Activated gamma-delta T cell (primary cell): ENCODE results near the gene SPATA6L.

Source experiments
- DNase-seq: peaks from one replicate; lab custom pipeline; 2025; lab: John Stamatoyannopoulos, UW

SPATA6L gene

GRCh38 chr9:4638968-4639367 lies 27.3 kb downstream of the SPATA6L start:
- no peak for DNase-seq

- DNase-seq = no peak
These were observed 35.4 kb downstream of the SPATA6L start for GRCh38 chr9:4630836-4631235.

GRCh38 chr9:4622016-4622415 lies 44.3 kb downstream of the SPATA6L start:
- DNase-seq = no peak

GRCh38 chr9:4620881-4621555 lies 45.3 kb downstream of the SPATA6L start:
- DNase-seq = no peak

GRCh38 chr9:4620057-4620765 lies 46.1 kb downstream of the SPATA6L start:
- DNase-seq = no peak

- DNase-seq = no peak
These were observed 47.6 kb downstream of the SPATA6L start for GRCh38 chr9:4618700-4619099.

GRCh38 chr9:4617752-4618151 lies 48.5 kb downstream of the SPATA6L start:
- DNase-seq = no peak

- no peak for DNase-seq
These were observed 50.5 kb downstream of the SPATA6L start for GRCh38 chr9:4615778-4616177.

GRCh38 chr9:4615251-4615650 lies 51.0 kb downstream of the SPATA6L start:
- no peak for DNase-seq

GRCh38 chr9:4614627-4615026 lies 51.7 kb downstream of the SPATA6L start:
- DNase-seq = no peak

- peak; percentile 9 for DNase-seq
These were observed 60.2 kb downstream of the SPATA6L start for GRCh38 chr9:4606033-4606432.

GRCh38 chr9:4604678-4605095 lies 61.6 kb downstream of the SPATA6L start:
- DNase-seq = no peak

GRCh38 chr9:4603830-4604229 lies 62.5 kb downstream of the SPATA6L start:
- DNase-seq = no peak

GRCh38 chr9:4600368-4600767 lies 65.9 kb downstream of the SPATA6L start:
- DNase-seq = no peak

GRCh38 chr9:4596165-4596922 lies 69.9 kb downstream of the SPATA6L start:
- no peak for DNase-seq

GRCh38 chr9:4594994-4595393 lies 71.3 kb downstream of the SPATA6L start:
- no peak for DNase-seq

- no peak for DNase-seq
These were observed 71.7 kb downstream of the SPATA6L start for GRCh38 chr9:4594545-4594944.

- no peak for DNase-seq
These were observed 73.4 kb downstream of the SPATA6L start for GRCh38 chr9:4592886-4593285.

GRCh38 chr9:4592295-4592694 lies 74.0 kb downstream of the SPATA6L start:
- DNase-seq = no peak

- no peak for DNase-seq
These were observed 75.2 kb downstream of the SPATA6L start for GRCh38 chr9:4591123-4591500.

GRCh38 chr9:4590430-4591122 lies 75.7 kb downstream of the SPATA6L start:
- no peak for DNase-seq

- no peak for DNase-seq
These were observed 77.6 kb downstream of the SPATA6L start for GRCh38 chr9:4588721-4589120.
